ENCODE data around the gene FRMD4A.

FRMD4A gene

GRCh38 chr10:13769946-13770345 is 560.8 kb downstream of the FRMD4A start:
- no peak for TF ChIP-seq NFIC (IDR thresholded peaks at IDR 0.05)
- TF ChIP-seq YY1 (IDR thresholded peaks at IDR 0.05; ENCODE audit: low read depth), result no peak
- TF ChIP-seq, protein P1, sequence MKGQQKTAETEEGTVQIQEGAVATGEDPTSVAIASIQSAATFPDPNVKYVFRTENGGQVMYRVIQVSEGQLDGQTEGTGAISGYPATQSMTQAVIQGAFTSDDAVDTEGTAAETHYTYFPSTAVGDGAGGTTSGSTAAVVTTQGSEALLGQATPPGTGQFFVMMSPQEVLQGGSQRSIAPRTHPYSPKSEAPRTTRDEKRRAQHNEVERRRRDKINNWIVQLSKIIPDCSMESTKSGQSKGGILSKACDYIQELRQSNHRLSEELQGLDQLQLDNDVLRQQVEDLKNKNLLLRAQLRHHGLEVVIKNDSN (IDR thresholded peaks at IDR 0.05), result no peak
- TF ChIP-seq CREB1 (IDR thresholded peaks at IDR 0.05; ENCODE audit: low read depth), result no peak
- TF ChIP-seq TAF1 (IDR thresholded peaks at IDR 0.05; ENCODE audit: low read depth), result no peak
- no peak for TF ChIP-seq TEAD4 (IDR thresholded peaks at IDR 0.05)
- TF ChIP-seq TCF12 (IDR thresholded peaks at IDR 0.05; ENCODE audit: low read depth), result no peak
- TF ChIP-seq REST (IDR thresholded peaks at IDR 0.05; ENCODE audit: low read depth), result no peak
- no peak for TF ChIP-seq FOXM1 (IDR thresholded peaks at IDR 0.05; ENCODE audit: borderline replicate concordance, low read depth)
- TF ChIP-seq EP300 (IDR thresholded peaks at IDR 0.05; ENCODE audit: borderline replicate concordance), result no peak
- TF ChIP-seq MAX (IDR thresholded peaks at IDR 0.05), result no peak
- no peak for TF ChIP-seq CEBPB (IDR thresholded peaks at IDR 0.05)
- no peak for TF ChIP-seq RAD21 (IDR thresholded peaks at IDR 0.05; ENCODE audit: low read depth)
- no peak for TF ChIP-seq ZBTB7A (IDR thresholded peaks at IDR 0.05; ENCODE audit: low read depth)
- no peak for TF ChIP-seq EGR1 (IDR thresholded peaks at IDR 0.05)

- TF ChIP-seq MAX (IDR thresholded peaks at IDR 0.05) (no peak), NFIC (IDR thresholded peaks at IDR 0.05) (no peak), YY1 (IDR thresholded peaks at IDR 0.05; ENCODE audit: low read depth) (no peak), FOXM1 (IDR thresholded peaks at IDR 0.05; ENCODE audit: borderline replicate concordance, low read depth) (no peak), TAF1 (IDR thresholded peaks at IDR 0.05; ENCODE audit: low read depth) (no peak), CREB1 (IDR thresholded peaks at IDR 0.05; ENCODE audit: low read depth) (no peak), ZBTB7A (IDR thresholded peaks at IDR 0.05; ENCODE audit: low read depth) (no peak), CEBPB (IDR thresholded peaks at IDR 0.05) (no peak), REST (IDR thresholded peaks at IDR 0.05; ENCODE audit: low read depth) (no peak), RAD21 (IDR thresholded peaks at IDR 0.05; ENCODE audit: low read depth) (no peak), TCF12 (IDR thresholded peaks at IDR 0.05; ENCODE audit: low read depth) (no peak), EGR1 (IDR thresholded peaks at IDR 0.05) (no peak)
- TF ChIP-seq, protein P1 (IDR thresholded peaks at IDR 0.05), result no peak
Measured at GRCh38 chr10:13767676-13768178, 563.0 kb downstream of the FRMD4A start.

DNA sequence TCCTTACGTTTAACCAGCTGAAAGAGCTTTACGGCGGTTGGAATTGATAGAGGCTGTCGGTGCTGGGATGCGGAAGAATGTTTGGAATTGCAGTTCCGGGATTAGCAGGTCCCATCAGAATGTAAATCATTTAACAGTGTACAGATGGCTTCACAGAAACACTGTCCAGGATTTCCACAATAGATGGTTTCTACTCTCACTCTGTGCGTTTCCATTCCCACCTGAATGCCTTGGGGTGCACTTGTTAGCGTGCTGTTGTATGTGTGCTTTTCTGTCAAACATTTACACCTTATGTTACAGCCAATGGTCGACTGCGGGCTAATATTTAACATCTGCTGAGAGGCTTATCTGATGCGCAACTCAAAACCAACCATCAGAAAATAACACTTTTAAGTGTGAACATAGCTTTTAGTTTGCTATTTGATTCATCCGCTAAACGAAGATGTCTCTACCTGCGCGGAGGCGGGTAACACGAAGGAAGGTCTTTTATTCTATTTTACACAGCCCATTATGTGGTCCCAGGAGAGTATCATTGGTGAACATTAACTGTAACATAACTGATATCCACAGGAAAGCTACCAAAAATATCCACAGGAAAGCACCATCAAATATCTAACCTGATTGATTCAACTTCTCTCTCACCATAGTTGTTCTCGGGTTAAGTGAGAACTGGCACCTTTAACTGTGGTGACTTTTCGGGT is 564.9 kb downstream of the FRMD4A start:
- TF ChIP-seq MAX (IDR thresholded peaks at IDR 0.05), result no peak
- no peak for TF ChIP-seq YY1 (IDR thresholded peaks at IDR 0.05; ENCODE audit: low read depth)
- TF ChIP-seq EP300 (IDR thresholded peaks at IDR 0.05; ENCODE audit: borderline replicate concordance), result no peak
- no peak for TF ChIP-seq NFIC (IDR thresholded peaks at IDR 0.05)
- no peak for TF ChIP-seq FOXM1 (IDR thresholded peaks at IDR 0.05; ENCODE audit: borderline replicate concordance, low read depth)
- no peak for TF ChIP-seq ZBTB7A (IDR thresholded peaks at IDR 0.05; ENCODE audit: low read depth)
- TF ChIP-seq CREB1 (IDR thresholded peaks at IDR 0.05; ENCODE audit: low read depth), result no peak
- TF ChIP-seq TAF1 (IDR thresholded peaks at IDR 0.05; ENCODE audit: low read depth), result no peak
- TF ChIP-seq, protein P1 (IDR thresholded peaks at IDR 0.05), result no peak
- TF ChIP-seq TEAD4 (IDR thresholded peaks at IDR 0.05), result no peak
- TF ChIP-seq RAD21 (IDR thresholded peaks at IDR 0.05; ENCODE audit: low read depth), result no peak

- TF ChIP-seq NFIC (IDR thresholded peaks at IDR 0.05), result no peak
- no peak for TF ChIP-seq YY1 (IDR thresholded peaks at IDR 0.05; ENCODE audit: low read depth)
- TF ChIP-seq MAX (IDR thresholded peaks at IDR 0.05), result no peak
- TF ChIP-seq TAF1 (IDR thresholded peaks at IDR 0.05; ENCODE audit: low read depth), result no peak
- no peak for TF ChIP-seq REST (IDR thresholded peaks at IDR 0.05; ENCODE audit: low read depth)
- TF ChIP-seq CREB1 (IDR thresholded peaks at IDR 0.05; ENCODE audit: low read depth), result no peak
- TF ChIP-seq ZBTB7A (IDR thresholded peaks at IDR 0.05; ENCODE audit: low read depth), result no peak
- no peak for TF ChIP-seq TCF12 (IDR thresholded peaks at IDR 0.05; ENCODE audit: low read depth)
- TF ChIP-seq EP300 (IDR thresholded peaks at IDR 0.05; ENCODE audit: borderline replicate concordance), result no peak
- no peak for TF ChIP-seq TEAD4 (IDR thresholded peaks at IDR 0.05)
Measured at GRCh38 chr10:13761490-13762091, 569.1 kb downstream of the FRMD4A start.

Data from Ishikawa (cell line).